Measurements from ENCODE around the gene ZNF768.
"Not testable (repeated sequence)": the region's sequence is repeated elsewhere in the genome, so short reads cannot be mapped to it uniquely, and the experiment has no call there.

The ZNF768 gene

DNA sequence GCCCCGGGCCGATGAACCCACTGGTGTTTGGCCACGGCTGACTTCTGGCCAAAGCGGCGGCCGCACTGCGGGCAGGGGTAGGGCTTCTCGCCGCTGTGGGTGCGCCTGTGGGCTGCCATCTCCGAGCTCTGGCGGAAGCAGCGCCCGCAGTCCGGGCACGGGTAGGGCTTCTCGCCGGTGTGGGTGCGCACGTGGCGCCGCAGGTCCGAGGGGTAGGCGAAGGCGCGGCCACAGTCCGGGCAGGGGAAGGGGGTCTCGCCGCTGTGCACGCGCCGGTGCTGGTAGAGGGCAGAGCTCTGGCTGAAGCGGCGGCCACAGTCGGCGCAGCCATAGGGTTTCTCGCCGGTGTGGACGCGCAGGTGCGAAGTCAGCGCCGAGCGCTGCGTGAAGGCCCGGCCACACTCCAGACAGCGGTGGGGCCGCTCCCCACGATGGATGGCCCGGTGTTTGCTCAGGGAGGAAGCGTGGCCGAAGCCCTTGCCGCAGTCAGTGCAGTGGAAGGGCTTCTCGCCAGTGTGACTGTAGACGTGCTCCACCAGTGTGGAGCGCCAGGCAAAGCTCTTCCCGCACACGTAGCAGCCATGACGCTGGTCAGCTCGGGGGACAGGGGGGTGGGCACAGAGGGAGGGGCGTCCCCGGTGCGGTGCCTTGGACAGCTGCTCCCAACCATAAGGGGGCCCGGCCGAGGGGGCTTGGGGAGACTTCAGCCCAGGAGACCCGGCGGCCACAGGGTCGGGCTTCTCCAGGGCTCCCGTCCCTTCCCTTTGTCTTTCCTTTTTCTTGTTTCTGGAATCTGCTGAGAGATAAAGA lies 29.2 kb upstream of the ZNF768 start:
- DNase-seq = no peak

DNA sequence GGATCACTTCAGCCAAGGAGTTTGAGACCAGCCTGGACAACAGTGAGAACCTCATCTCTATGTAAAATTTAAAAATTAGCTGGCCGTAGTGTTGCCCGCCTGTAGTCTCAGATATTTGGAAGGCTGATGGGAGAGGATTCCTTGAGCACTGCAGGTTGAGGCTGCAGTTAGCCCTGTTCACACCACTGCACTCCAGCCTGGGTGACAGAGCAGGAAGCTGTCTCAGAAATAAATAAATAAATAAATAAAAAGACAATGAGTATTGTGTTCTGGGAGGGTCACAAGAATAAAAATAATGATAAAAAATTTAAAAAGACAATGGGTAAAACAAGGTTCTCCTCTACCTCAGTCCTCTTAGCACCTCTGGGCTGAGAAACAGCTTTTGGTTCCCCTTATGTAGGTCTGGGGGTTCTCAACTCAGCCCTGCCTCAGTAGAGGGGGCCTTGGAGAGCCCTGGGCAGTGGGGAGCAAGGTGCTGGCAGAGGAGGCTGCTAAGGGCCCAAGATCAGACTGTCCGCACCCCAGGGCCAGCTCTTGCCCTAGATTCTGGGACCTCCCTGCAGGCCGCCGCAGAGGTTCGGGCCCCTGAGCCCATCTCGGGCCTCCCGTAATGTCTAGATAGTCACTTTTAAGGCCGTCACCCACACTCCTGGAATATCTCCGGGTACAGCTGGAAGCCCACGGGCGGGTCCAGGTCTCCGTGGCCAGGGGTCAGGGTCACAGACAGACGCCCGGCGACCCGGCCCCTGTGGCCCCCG lies 28.4 kb upstream of the ZNF768 start:
- no peak for DNase-seq

DNA sequence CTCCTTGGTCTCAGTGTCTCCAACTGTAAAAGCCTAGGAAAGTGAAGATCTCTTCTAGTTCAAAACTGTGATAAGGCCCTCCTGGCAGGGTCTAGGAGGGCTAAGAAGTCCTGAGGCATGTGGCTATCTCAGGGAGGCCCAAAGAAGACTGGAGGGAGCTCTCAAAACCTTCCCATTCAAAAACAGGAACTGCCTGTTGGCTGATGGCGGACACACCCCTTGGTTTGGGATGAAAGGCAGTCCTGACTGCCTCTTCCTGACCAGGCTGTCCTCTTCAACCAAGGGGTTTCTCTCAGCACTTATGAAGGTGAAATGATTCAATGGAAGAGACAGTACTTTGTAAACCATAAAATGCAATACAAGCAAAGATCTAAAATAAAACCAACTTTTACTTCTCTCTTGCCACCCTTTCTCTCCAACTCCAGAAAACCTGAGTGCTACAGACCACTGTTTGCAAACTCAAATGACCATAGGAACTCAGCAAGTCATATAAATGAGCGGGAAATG lies 27.1 kb upstream of the ZNF768 start:
- no peak for DNase-seq

DNA sequence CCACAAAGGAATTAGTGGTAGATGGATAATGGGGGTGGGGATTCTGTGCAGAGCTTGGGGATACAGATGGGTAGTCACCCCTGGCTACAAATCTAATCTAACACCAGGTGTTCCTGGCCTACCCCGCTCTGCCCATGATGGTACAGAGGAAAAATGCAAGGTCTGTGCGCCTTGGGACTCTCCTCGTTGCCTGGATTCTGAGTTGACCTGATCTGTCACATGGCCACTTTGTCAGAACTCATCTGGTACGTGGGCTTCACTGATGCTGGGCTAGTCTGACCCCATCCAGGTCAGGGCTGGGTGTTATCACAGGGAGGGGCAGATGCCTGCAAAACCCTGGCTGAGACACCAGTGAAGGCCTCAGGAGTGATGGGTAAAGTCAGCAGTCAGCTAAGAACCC lies 26.6 kb upstream of the ZNF768 start:
- no peak for DNase-seq

DNA sequence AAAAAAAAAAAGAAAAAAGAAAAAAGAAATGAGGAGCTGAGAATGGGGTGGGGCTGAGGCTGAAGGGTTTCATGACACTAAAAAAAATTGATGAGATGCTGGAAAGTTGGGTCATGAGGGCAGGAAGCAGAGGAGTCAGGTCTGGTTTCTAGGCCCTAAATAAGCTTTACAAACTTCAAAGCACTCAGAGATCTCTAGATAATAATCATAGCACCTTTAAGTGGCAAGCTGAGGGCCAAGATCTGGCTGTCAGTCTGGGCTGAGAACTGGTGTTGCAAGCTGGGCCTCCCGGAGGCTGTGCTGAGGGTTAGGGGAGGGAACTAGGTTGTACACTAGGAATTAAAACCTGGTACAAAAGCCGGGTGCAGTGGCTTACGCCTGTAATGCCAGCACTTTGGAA lies 25.4 kb upstream of the ZNF768 start:
- no peak for DNase-seq

DNA sequence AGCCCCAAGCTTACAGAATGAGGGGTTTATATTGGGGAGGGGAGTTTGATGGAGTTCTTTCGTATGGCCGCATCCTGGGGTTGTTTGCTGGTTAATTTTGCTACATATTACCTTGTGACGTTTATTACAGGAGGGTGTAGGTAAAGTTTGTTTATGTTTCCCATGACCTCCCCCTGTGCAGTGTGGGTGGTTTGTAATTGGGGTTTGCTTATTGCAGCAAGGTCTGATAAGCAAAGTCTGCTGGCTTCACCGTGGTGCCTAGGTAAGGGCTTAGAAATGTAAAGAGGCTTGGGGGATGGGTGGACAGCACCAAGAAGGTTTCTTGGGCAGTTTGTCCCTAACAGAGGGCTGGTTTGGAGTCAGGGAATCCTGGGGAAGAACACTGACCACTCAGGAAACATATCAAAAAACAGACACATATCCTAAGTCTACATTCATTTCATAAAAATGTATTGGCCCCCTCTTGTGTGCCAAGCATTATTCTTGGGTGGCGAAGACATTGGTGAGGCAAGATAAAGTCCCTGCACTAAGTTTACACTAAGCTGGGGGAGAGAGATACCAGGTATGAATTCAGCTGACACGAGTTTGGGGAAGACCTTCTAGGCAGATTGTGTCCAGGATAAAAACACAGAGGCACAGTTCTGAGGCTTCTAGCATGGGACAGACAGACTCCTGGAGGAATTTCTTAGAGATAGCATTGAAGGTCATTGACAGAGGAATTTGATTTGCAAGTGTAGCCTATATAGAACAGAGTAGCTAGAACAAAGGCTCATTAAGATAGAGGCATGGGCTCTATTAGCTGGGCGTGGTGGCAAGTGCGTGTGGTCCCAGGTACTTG lies 22.3 kb upstream of the ZNF768 start:
- DNase-seq = no peak

DNA sequence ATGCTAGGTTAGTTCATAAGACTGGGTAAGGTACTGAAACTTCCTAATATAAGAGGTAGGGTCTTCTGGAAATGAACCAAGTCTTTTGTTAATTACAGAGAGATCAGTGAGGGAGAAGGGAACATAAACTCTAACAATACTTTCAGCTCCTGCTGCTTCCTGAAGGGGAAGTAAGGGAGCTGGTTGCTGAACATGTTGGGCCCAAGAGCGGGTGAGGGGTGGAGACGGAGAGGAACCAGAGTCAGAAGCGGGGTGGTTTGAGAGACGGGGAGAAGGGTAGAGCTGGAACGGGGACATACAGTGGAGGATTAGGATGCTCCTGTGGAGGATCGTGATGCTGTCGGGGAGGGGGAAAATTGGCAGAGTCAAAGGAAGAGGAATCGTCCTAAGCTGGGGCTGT lies 19.7 kb upstream of the ZNF768 start:
- no peak for DNase-seq

DNA sequence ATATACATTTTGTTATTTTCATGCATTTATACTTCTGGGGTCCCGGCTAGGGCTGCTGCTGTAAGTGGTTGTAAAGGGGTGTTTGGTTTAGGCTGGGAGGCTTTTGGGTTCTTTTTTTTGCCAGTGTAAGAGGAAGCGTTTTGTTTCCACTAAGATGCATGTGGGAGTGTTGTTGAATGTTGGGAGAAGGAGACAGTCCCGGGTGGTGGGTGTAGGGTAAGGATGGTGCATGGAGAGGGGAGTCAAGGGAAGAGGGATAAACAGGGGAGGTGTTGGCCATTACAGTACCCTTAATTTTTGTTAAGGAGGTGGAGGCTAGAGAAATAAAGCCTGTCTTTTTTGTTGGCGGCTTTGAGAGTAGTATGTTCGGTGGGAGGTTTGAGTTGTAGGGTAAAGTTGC lies 16.7 kb upstream of the ZNF768 start:
- no peak for DNase-seq

DNA sequence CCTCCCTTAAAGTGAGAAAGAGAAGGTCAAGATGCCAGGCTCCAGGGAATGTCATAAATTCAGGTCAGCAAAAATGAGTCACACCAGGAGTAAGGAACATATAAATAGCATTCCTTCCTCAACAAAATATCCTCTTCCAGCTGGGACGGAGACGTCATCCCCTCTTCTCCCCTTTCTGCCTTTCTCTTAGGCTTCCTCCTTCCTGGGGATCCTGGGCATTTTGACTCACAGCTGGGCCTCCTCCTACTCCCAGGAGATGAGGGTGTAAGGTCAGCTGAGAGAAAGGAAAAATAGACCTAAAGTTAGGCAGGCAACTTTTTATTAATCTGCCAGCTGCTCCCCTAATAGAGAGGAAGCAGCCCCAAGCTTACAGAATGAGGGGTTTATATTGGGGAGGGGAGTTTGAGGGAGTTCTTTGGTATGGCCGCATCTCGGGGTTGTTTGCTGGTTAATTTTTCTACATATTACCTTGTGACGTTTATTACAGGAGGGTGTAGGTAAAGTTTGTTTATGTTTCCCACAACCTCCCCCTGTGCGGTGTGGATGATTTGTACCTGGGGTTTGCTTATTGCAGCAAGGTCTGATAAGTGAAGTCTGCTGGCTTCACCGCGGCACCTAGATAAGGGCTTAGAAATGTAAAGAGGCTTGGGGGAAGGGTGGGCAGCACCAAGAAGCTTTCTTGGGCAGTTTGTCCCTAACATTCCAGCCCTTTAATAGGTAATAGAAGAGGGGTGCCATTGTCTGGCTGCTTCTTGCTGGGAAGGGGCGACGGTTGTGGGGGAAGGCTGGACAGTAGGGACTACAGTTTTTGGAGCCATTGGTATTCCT lies 15.3 kb upstream of the ZNF768 start:
- no peak for DNase-seq

DNA sequence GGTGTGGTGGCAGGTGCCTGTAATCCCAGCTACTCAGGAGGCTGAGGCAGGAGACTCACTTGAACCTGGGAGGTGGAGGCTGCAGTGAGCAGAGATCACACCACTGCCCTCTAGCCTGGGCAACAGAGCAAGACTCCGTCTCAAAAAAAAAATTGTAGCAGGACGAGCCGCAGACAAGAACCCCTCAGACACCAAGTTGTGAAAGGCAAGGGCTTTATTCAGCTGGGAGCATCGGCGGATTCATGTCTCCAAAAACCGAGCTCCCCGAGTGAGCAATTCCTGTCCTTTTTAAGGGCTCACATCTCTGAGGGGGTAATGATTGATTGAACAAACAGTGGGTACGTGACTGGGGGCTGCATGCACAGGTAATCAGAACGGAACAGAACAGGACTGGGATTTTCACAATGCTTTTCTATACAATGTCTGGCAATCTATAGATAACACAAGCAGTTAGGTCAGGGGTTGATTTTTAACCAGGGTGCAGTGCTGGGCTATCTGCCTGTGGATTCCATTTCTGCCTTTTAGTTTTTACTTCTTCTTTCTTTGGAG lies 14.6 kb upstream of the ZNF768 start:
- not testable (repeated sequence) for DNase-seq

DNA sequence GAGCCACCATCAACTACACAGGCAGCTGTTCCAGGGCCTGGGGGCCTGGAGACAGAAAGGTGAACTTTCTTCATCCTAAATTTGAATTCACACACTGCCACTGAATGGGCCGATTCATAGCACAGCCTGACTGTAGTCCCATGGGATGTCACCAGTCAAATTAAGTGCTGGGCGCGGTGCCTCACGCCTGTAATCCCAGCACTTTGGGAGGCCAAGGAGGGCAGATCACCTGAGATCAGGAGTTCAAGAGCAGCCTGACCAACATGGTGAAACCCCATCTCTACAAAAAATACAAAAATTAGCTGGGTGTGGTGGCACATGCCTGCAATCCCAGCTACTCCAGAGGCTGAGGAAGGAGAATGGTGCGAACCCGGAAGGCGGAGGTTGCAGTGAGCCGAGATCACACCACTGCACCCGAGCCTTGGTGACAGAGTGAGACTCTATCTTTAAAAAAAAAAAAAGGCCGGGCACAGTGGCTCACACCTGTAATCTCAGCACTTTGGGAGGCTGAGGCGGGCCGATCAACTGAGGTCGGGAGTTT lies 13.7 kb upstream of the ZNF768 start:
- DNase-seq = not testable (repeated sequence)

DNA sequence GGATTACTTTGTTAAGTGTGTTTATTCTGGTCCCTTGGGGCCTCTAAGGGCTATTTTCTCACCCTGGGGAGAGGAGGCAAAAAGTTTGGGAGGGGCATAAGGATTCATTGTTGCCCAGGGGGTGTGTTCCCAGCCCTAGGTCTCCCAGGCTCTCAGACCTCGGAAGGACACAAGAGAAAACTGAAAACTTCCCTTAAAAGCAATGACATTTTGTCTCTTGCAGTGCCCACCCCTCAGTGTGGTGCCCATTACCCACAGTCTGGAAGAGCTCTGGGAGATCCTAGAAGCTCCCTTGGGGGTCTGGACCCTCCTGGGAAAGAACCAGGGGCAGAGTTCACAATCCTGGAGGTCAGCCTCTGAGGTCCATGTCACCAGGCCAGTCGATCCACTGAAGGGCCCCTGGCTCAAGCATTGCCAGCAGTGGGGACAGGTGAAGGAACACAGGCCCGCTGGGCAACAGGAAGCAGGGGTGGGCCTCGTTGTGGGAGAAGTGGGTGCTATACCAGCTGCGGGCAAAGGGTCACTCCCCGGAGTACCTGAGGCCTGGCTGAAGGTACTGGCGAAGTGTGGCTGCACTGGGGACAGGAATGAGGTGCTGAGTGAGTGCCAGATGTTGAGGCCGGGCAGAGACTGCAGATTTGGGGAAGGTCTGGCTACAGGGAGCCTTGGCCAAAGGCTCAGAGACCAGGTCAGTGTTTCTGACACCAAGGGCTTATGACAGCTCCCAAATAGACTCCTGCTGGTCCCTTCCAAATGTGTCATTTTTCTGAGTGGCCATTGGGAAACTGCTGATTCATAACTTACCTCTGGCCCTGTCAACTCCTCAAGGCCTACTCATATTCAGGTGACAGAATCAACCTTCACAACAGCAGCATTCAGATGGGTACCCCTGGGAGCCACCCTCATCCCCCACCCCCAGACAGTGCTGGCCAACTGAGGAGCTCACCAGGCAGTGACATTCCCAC lies 12.9 kb upstream of the ZNF768 start:
- no peak for DNase-seq

DNA sequence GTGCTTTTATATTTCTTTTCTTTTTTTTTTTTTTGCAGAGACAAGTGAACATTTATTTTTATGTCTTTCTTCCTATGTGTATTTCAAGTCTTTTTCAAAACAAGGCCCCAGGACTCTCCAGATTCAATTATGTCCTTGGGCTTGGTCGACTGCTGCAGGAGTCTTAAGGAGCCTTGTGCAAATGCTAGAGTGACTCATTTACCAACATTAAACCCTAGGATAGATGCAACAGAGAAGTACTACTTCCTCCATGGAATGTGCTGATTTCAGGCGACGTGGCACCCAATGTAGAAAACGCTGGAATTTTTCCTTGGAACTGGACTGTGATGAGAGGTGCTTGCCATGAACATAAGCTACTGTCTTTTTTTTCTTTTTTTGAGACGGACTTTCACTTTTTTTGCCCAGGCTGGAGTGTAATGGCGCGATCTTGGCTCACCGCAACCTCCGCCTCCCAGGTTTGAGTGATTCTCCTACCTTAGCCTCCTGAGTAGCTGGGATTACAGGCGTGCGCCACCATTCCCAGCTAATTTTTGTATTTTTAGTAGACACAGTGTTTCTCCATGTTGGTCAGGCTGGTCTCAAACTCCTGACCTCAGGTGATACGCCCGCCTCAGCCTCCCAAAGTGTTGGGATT lies 10.1 kb upstream of the ZNF768 start:
- not testable (repeated sequence) for DNase-seq

DNA sequence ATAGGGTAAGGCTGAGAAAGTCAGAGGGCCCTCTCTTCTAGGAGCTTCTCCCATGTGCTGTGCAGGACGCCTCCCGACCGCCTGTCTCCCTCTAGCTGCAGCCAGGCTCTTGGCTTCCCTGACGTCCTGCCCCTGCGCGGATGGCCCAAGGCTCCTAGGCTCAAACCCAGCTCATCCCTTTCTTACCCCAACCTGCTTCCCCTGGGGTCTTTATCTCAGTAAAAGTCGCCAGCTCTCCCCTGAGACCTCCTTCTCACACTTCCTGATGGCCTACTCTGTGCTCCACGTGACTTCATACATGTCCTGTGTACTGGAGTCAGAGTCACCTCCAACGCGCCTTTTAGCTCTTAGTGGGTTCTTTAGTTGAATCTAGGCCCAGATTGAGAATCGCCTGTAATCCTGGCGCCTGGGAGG lies 9.4 kb upstream of the ZNF768 start:
- no peak for DNase-seq

DNA sequence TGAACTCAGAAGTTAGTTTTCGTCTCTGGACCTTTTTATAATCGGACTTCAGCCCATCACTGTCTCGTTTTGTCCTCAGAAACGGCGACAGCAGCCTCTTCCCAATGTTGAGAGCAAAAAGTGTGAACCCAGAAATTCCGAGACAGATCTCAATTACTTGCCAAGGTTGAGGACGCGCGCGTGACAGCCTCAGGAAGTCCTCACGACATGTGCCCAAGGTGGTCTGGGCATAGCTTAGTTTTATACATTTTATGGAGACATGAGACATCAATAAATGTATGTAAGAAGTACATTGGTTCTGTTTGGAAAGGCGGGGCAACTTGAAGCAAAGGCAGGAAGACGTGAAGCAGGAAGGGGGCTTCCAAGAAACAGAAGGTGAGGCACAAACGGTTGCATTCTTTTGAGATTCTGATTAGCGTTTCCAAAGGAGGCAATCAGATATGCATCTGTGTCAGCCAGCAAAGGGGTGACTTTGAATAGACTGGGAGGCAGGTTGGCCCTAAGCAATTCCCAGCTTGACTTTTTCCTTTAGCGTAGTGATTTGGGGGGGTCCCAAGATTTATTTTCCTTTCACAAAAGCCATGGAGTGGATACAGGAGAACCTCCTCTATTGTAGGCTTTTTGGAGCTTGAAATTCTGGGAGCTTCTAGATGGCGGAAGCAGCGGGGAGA lies 8.9 kb upstream of the ZNF768 start:
- DNase-seq = no peak

DNA sequence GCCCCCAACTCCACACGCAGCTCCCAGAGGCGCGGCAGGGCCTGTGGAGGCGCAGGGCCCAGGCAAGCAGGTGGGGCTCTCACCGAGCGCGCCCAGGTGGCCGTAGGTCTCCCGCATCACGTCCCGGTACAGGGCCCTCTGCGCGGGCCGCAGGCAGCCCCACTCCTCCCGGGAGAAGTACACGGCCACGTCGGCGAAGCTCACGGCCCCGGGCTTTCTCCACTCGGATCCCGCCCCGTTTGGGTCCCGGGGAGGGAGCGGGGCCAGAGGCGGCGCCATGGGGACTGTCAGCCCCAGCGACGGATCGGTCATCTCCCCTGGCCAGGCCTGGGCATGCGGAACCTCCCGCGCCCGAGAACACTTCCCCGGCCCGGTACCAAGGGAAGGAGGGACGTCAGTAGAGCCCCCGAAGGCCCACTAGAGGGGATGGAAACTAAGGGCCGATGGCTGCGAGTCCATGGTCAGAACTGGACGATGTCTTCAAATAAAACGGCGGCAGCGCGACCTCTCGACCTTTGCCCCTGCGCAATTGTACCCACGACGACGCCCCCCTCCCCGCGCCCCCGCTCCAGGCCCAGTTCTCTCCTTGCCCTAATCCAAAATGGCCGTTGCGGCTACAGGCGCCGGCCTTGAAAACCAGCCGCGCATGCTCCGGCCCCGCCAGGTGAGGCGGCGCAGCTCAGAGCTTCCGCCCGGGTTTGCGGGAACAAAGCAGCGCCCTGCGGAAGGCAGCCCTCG lies 8.2 kb upstream of the ZNF768 start, which contains the start of gene ZNF747:
TSS of gene ZNF747 (minus strand) at position 491 of the 738 bp plus-strand sequence. CDS start at position 312, 179 bp downstream.
- DNase-seq = peak; percentile 90

DNA sequence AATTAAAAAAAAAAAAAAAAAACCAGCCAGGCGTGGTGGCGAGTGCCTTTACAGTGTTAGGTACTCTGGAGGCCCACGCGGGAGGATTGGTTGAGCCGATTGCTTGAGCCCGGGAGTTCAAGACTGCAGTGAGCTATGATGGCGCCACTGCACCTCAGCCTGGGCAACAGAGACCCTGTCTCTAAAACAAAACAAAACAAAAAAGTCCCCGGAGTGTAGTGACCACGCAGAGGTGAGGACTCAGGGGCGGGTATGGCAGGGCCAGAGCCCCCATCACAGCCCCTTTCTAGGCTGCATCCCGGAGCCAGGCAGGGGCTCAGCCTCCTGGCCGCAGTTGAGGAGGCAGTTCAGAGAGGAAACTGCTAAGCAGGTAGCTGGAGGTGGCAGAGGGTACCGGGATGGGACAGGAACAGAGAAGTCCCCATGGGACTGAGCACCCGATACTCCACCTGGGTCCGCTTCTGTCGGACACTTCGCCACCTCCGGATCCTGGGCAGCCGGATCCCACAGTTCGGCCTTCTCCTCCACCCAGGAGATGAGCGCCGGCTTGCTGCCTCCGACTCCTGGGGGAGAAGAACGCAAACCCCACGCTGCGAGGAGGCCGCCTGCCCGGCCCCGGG lies 7.5 kb upstream of the ZNF768 start:
- DNase-seq = no peak

DNA sequence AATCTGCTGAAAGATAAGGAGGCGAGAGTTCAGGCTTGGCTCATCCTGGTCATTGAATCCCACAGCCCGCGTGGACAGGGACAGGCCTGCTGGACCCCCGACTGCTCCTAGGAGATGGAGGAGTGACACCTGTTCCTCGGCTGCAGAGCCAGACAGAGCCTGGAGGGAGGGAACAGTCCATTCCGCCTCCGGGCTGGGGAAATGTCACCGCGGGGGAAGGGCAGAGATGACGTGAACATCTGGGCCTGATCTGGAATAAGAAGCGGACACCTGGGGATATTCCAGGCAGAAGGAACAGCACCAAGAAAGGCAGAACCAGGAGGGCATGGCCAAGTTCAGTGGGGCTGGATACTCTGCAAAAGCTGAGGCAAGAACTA lies 6.8 kb upstream of the ZNF768 start:
- no peak for DNase-seq
